Thyroid gland (tissue), 4 donors: ENCODE data around the gene IL12RB2. TPM values are rescaled to one million over a fixed set of nuclear protein-coding genes. Genes with fewer than 3 reads are reported as not detected.

ENCODE experiments used
- DNase-seq, 2 donors: peaks; one replicate each; pipeline ENCODE4 v3.0.0-alpha.2; 2019
- H3K27ac ChIP-seq, 3 donors: fragments of 200-600 bp; sonication (generic); 1 replicate in 2 of 3; 2 replicates in 1 of 3; pipeline ENCODE4 v1.5.1; 2016 to 2019; ENCODE audit warnings: mild to moderate bottlenecking in 1 of 3, moderate library complexity in 1 of 3
- H3K27me3 ChIP-seq: fragments of 200-600 bp; sonication (generic); one replicate; pipeline ENCODE4 v1.5.1; 2019
- H3K36me3 ChIP-seq, 2 donors: fragments of 200-600 bp; sonication (generic); one replicate each; pipeline ENCODE4 v1.5.1; 2016 to 2019
- H3K4me1 ChIP-seq, 2 donors: fragments of 200-600 bp; sonication (generic); one replicate each; pipeline ENCODE4 v1.5.1; 2017 to 2019
- H3K4me3 ChIP-seq, 3 donors: fragments of 200-600 bp; sonication (generic); replicated peaks in 1 of 3; 1 replicate in 2 of 3; 2 replicates in 1 of 3; pipeline ENCODE4 v1.5.1; 2016; ENCODE audit warnings: mild to moderate bottlenecking in 1 of 3
- H3K9me3 ChIP-seq: fragments of 200-600 bp; sonication (generic); one replicate; pipeline ENCODE4 v1.5.1; 2017
- POLR2A ChIP-seq, 2 donors: fragments of 450-650 bp; IDR thresholded peaks; one replicate each; pipeline ENCODE4 v1.6.1; 2017; ENCODE audit warnings: antibody characterized with exemption in 2 of 2, mild to moderate bottlenecking in 2 of 2, moderate library complexity in 1 of 2
- WGBS, 2 donors: methylation state at CpG; one replicate each; pipeline ENCODE4 v1.1.5; 2017; 5-methylcytosine and 5-hydroxymethylcytosine counted together
- intact Hi-C: fragments of 100-400 bp; cut with DNase I; formaldehyde crosslinking; loops from one replicate; pipeline ENCODE4 v1.15.1; 2023
- total RNA-seq, 4 donors: library from RNA; depleted of rRNA; stranded (reverse); fragments of >200 nt; gene quantifications; one replicate each; pipeline ENCODE4 v1.2.3, GENCODE V29; 2016
- TF ChIP-seq, protein P1 (sequence below), 6 experiments: fragments of 200-600 bp in 3 of 6; fragments of 450-650 bp in 3 of 6; sonication (generic) in 3 of 6; IDR thresholded peaks; one replicate each; pipeline ENCODE4 v1.5.1; 2016 to 2019; ENCODE audit warnings: antibody characterized with exemption in 6 of 6, mild to moderate bottlenecking in 2 of 6, inconsistent platforms in 1 of 6, moderate library complexity in 1 of 6

The IL12RB2 gene
- total RNA-seq, 4 donors from 2014 or later, result 0.45 to 4.3 (median 0.93) TPM

DNA sequence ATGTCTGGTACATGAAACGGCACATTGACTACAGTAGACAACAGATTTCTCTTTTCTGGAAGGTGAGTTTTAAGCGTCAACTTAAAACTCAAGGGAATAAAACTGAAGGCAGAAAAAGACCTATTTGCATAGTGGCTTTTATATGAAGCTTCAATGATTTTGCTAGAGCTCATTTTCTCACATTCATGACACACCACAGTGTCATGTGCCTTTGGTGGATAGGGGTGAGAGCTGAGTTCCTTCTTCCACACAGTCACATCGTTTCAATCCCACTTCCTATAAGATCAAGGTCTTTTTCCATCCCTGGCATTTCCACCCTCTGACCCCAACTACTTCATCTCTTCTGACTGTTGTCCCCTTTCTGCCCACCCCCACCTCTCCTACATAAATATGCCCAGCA, 31.0 kb downstream of the IL12RB2 start:
- H3K27ac ChIP-seq, result no peak overlapping the region
- no peaks in the 10 kb centered on the region for H3K4me1 ChIP-seq
- DNase-seq, result no peak
- 80 to 86% methylated on average over 3 of the region's 3 CpGs for WGBS, 2 donors
- H3K27me3 ChIP-seq, result no peaks in the 10 kb centered on the region
- intact Hi-C loops, result no loop called here
- no peak overlapping the region for H3K4me3 ChIP-seq
- H3K9me3 ChIP-seq, result no peaks in the 10 kb centered on the region
- TF ChIP-seq POLR2A (IDR thresholded peaks at IDR 0.05), result no peak
- TF ChIP-seq, protein P1, sequence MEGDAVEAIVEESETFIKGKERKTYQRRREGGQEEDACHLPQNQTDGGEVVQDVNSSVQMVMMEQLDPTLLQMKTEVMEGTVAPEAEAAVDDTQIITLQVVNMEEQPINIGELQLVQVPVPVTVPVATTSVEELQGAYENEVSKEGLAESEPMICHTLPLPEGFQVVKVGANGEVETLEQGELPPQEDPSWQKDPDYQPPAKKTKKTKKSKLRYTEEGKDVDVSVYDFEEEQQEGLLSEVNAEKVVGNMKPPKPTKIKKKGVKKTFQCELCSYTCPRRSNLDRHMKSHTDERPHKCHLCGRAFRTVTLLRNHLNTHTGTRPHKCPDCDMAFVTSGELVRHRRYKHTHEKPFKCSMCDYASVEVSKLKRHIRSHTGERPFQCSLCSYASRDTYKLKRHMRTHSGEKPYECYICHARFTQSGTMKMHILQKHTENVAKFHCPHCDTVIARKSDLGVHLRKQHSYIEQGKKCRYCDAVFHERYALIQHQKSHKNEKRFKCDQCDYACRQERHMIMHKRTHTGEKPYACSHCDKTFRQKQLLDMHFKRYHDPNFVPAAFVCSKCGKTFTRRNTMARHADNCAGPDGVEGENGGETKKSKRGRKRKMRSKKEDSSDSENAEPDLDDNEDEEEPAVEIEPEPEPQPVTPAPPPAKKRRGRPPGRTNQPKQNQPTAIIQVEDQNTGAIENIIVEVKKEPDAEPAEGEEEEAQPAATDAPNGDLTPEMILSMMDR (IDR thresholded peaks at IDR 0.05), result no peak
- H3K36me3 ChIP-seq, result no peaks in the 10 kb centered on the region

DNA sequence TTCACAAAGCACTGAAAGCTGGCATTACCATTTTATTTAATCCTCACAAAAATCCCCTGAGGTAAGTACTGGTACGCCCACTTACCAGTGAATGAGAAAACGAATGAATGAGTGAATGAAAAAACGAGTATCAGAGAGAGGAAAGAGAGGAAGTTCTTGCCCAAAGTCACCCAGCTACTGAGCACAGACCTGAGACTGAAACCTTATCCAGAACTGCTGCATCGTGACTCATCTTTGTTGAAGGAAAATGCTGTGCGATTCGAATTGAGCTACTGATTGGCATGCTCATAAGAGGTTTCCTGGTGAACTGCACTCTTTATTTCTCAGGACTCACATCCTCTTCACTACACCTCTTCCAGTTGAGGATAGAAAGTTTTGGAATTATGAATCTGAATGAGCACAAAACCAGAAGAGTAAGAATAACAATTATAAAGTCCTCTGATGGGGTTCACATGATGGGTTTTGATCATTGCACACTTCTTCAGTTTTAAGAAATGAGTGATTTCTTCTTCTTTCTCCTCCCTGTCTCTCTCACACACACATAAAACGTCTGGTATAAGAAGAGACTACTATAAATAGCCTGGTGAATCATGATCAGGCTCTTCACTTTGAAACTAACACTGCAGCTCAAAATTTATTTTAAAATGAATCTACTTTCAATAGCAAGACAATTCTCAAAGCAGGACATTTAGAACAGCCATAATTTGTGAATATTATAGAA, 32.1 kb downstream of the IL12RB2 start:
- DNase-seq, result no peak
- Histone ChIP-seq H3K9me3 (no peaks in the 10 kb centered on the region), H3K27me3 (no peaks in the 10 kb centered on the region), H3K4me3 (no peak overlapping the region), H3K4me1 (no peaks in the 10 kb centered on the region), H3K27ac (no peak overlapping the region), H3K36me3 (no peaks in the 10 kb centered on the region)
- intact Hi-C loops, result no loop called here
- no peak for TF ChIP-seq POLR2A (IDR thresholded peaks at IDR 0.05)
- TF ChIP-seq, protein P1 (IDR thresholded peaks at IDR 0.05), result no peak
- 60 to 75% methylated on average over 7 of the region's 7 CpGs for WGBS, 2 donors

DNA sequence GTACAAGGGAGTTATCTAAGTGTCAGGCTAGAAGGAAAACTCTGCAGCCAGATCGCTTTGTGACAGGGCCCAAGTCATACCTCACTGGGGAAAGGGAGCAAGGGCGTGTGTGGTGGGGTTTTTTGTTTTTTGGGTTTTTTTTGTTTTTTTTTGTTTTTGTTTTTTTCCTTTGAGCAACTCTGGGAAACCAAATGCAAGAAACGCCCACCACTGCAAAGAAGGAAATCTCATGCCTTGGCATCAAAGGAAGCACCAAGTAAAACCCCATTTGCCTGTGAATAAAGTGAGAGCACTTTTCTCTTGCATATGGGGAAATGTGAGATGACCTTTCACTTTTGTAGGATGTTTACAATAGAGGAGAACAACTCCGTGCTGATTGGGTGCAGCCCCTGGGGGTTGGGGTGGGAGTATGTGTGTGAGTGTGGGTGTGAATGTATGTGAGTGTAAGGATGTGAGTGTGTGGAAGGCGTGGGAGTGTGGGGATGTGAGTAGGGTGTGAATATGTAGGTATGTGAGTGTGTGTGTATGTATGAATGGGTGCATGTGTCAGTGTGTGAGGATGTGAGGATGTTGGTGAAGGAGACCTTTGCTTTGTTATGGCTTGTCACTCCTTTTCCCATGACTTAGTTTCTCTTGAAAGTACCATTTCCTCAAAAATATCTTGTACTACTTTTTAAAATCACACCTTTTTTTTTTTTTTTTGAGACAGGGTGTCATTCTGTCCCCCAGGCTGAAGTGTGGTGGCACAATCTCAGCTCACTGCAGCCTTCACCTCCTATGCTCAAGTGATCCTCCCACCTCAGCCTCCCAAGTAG, 34.6 kb downstream of the IL12RB2 start:
- Histone ChIP-seq H3K36me3 (no peaks in the 10 kb centered on the region), H3K9me3 (no peaks in the 10 kb centered on the region), H3K4me3 (no peak overlapping the region), H3K27me3 (no peaks in the 10 kb centered on the region), H3K27ac (no peak overlapping the region), H3K4me1 (no peaks in the 10 kb centered on the region)
- intact Hi-C loops, result no loop called here
- WGBS, 2 donors, result 76% methylated on average over 5 of the region's 5 CpGs
- DNase-seq, result no peak
- TF ChIP-seq POLR2A (IDR thresholded peaks at IDR 0.05), result no peak
- TF ChIP-seq, protein P1 (IDR thresholded peaks at IDR 0.05), result no peak

DNA sequence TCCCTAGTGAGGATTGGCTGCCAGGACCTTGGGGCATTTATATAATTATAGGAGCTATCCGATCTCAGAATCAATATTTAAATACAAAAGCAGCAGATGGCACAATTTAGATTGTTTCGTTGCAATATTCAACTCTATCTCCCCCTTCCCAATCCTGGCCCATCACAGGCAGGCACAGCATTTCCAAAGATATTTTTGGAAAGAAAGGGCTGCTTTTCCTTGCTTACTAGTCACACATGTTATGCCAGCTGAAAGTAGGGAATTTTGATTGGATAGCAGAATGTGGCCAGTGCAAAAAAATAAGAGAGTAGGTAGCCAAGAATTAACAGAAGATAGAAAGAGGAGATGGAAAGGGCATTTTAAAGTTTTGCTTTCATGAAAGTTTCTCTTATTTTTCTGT, 37.9 kb downstream of the IL12RB2 start:
- no peak for TF ChIP-seq POLR2A (IDR thresholded peaks at IDR 0.05)
- TF ChIP-seq, protein P1 (IDR thresholded peaks at IDR 0.05), result no peak
- intact Hi-C loops, result no loop called here
- no peaks in the 10 kb centered on the region for H3K9me3 ChIP-seq
- no peak for DNase-seq
- 42 to 59% methylated on average over 2 of the region's 2 CpGs for WGBS, 2 donors
- H3K36me3 ChIP-seq, result no peaks in the 10 kb centered on the region
- H3K27me3 ChIP-seq, result no peaks in the 10 kb centered on the region
- no peak overlapping the region for H3K4me3 ChIP-seq
- no peak overlapping the region for H3K27ac ChIP-seq
- no peaks in the 10 kb centered on the region for H3K4me1 ChIP-seq

DNA sequence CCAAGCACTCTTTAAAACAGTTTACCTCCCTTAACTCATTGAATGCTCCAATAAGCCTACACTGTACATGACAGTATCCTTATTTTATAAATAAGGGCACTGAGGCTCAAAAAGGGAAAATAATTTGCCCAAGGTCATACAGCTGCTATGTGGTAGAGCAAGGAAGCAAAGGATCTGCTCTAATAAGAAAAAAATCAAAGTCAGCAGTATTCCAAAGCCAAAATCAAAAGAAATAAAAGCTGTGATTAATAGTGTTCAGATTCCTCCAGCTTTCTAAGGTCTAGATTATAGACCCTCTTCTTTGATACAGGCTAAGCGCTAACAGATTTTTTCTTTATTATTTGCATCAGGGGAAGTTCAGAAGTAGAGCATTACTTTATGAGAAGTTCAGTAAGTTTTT, 39.3 kb downstream of the IL12RB2 start:
- H3K27me3 ChIP-seq, result no peaks in the 10 kb centered on the region

More for the DNA sequence above, 39.3 kb downstream of the IL12RB2 start:
- TF ChIP-seq, protein P1 (IDR thresholded peaks at IDR 0.05), result no peak
- no peak for TF ChIP-seq POLR2A (IDR thresholded peaks at IDR 0.05)
- H3K36me3 ChIP-seq, result no peaks in the 10 kb centered on the region
- no peaks in the 10 kb centered on the region for H3K9me3 ChIP-seq
- 95 to 98% methylated on average over 1 of the region's 1 CpG for WGBS, 2 donors
- H3K4me1 ChIP-seq, result no peaks in the 10 kb centered on the region
- no peak overlapping the region for H3K4me3 ChIP-seq
- intact Hi-C loops, result loop anchor here (2.0 kb wide), 1 partner anchor 154 kb away; no protein-coding TSS in a partner anchor
- no peak overlapping the region for H3K27ac ChIP-seq
- DNase-seq, result no peak
